ENCODE results near the gene ZBTB20.

ZBTB20 gene

DNA sequence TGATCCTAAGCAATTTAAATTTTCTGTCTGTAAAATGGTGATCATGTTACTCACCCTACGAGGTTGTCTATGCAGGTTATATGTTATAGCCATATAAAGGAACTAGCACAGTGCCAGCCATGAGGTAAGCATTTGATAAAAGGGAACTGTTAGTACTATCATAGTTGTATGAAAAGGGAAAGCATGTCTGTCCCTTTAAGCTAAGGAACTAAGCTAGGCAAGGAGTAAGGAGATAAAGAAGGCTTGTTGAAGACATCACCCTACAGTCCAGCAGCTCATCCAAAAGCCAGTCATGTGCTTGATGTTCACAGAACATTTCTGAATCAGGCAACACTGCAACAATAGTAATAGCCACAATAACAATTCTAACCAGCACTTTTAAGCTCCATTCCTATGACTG, 243.9 kb downstream of the ZBTB20 start:
- DNase-seq: no peak

DNA sequence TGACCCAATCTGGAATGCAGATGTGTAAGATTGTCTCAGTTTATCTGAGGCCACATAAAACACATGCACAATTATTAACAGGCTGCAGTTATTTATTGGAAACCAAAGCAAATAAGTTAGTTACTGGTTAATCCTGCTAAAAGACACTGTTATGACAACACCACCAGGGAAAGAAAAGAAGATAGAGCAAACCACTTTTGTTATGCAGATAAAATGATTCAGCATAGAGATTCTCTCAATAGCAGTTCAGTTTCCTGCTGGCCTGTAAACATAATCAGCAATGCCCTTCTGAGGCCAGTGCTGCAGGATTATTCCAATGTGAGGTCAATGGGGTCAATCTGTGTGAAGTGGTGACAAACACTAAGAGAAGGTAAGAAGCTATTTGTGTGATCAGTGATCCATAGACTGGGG, 244.4 kb downstream of the ZBTB20 start:
- no peak for DNase-seq

DNA sequence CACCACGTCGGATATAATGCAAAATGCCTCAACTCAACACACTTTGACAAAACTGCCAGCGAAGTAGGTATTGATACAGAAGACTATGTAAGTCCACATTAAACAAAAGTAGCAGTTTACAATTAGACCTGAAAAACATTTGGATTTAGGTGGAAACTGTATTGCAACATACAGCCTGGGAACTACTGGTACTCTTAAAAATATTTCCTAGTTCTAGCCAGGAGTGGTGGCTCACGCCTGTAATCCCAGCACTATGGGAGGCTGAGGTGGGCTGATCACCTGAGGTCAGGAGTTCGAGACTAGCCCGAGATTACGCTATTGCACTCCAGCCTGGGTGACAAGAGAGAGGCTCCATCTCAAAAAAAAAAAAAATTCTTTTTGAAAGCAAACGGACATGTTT, 246.2 kb downstream of the ZBTB20 start:
- no peak for DNase-seq

DNA sequence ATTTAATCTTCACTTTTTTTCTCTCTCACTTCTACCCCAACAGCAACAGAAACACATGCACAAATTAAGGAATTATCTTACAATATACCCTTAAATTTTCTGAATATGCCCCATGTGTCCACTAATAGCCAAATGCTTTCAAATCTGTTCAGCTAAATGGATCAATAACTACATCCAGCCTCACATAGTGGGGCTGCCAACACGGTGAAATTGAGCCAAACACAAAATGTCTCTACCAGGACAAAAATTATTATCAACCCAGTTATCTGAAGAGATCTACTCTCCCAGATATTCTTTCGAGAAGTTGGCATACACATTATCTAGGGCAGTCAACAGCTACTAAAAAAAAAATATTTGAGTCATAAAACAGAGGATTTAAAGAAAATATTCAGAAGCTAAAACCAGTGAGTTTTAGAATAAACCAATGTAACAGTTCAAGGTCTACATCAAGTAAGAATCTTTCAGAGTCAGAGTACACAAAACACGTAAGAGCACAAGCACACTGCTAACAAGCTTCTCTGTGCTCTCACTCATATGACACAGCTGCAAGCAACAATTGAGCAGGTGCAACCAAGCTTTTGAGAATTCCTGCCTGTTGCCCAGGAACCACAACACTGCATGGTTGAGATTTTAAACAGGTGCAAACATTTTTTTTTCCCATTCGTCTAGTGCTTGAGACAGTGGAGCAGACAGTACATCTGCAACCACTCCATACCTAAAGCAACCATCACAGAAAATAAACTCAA, 247.7 kb downstream of the ZBTB20 start:
- DNase-seq: no peak

DNA sequence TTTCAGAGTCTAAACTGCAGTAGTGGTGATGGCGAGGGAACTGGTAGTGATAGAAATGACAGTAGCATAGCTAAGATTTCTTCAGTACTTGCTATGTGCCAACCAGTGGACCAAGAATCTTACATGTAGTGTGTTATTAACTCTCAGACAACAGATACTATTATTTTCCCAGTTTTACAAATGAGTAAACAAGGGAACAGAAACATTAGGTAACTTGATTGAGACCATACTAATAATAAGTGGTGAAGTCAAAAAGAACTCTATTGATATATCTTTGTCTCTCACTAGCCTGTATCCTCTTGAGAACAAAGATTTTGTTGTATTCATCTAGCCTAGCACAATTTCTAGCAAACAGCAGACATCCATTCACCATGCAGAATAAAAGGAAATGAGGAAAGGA, 250.1 kb downstream of the ZBTB20 start:
- DNase-seq: no peak

DNA sequence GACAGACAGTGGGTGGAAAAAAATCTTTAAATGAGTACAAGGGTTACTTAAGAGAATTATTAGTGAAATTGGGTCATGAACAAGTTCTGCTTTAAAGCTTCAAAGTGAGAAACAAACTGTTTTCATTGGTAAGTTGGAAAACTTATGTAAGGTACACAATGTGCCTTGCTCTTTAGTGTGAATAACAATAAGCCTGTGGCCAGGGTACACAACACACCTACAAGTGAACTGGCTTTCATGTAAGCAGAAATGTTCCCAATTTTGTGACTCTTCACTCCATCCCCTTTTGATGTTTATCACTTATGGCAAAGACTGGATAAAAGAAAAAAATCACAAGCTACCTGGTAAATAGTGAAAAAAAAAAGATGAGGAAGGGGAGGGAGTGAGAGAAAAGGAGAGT, 253.7 kb downstream of the ZBTB20 start:
- DNase-seq: no peak

DNA sequence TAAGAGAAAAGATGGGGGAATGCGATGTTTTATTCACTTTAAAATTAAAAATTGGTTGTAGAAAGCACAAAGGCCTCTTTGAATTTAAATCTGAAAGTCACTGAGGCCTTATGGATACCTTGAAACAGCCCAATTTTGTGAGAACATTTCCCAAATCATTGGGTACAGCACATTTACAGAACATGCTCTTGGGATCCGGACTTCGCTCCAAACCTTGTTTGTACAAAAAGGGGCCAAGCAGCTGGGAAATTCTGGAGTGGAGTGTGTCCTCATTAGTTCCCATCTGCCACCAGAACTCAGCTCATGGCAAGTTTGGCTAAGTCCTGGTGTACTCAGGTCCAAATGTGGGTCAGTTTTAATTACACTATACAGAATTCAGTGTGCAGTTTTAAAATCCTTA, 254.2 kb downstream of the ZBTB20 start:
- no peak for DNase-seq

DNA sequence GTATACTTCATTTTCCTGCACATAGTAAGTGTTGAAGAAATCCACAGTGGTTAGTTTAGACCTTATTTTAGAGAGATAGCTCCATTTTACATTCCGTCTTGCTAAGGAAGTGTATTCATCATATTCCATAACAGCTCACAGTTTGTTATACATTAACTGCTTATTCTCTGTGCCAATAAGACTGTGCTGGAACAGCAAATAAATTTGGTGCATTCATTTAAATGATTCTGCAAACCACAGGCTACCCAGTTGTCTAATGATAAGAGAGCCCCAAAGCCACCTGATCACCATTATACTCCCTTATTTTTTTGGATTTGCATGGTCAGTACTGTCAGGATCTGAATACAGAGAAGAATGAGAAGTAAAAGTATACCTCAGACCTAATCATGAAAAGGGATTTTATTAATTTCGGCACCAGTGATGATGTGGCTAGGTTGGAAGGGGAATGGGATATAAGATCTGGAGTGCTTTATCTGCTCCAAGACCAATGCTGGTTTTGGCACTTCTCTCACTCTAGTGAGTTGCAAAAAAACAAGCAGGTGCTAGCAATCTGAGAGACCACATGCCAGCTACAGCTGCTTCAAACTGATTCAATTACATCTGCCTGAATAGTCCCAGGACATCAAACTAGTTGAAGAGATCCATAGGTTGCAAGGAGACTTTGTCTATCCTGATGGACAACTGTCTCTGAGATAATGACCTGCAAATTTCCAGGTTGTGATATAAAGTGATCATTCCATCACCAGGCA, 254.8 kb downstream of the ZBTB20 start:
- no peak for DNase-seq

DNA sequence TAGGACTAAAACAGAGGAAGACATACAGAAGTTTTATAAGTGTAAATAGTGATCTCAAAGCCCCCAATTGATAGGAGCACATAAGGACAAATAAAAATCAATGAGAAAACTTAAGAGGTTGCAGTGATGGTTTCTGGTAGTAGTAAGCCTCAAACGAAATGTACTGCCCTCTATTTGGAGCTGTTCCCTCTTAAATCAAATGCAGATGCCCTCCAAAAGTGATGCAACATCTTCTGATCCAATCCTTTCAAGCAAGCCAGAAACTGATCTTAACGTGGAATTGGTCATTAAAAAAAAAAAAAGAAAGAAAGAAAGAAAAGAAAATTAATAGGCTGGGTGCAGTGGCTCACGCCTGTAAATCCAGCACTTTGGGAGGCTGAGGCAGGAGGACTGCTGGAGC, 259.3 kb downstream of the ZBTB20 start:
- no peak for DNase-seq

DNA sequence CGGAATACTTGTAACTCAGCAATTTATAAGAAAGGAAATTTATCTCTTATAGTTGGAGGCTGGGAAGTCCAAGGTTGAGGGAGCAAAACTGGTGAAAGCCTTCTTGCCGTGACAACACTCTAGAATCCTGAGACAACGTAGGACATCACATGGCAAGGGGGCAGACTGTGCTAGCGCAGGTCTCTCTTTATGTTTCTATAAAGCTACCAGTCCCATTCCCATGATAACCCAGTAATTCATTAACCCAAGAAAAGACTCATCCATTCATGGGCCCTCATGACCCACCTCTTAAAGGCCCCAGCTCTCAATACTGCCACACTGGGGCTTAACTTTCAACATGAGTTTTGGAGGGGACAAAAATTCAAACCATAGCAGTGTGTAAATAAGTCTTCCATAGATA, 260.2 kb downstream of the ZBTB20 start:
- DNase-seq: no peak

DNA sequence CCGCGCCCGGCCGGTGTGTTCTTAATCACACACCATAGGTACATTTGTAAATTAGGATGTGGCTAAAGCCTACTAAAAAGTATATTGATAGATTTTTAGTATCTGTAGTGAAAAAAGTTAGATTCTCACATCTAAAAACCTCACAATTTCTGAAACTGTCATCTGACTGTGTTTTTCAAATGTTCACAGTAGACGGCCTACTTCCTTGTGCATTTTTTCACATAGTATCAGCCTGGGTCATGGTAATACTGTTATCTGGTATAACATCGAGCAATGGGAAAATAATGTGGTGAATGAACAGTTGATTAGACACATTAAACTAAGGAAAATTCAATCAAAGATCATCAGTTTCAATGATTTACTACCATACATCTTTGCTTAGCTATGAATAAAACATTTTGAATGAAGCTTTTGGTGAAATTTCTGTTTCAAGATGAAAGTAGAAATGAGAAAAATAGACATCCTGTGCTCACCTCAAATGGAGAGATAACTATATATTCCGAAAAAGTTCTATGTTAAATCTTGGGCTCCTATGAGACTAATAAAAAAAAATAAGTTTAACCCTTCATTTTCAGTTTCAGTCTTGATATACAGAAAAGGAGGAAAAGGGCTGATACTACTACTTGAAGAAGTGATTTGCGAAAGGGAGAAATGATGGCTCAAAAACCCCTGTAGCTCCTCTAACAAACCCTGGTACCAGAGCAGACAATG, 262.7 kb downstream of the ZBTB20 start:
- no peak for DNase-seq

DNA sequence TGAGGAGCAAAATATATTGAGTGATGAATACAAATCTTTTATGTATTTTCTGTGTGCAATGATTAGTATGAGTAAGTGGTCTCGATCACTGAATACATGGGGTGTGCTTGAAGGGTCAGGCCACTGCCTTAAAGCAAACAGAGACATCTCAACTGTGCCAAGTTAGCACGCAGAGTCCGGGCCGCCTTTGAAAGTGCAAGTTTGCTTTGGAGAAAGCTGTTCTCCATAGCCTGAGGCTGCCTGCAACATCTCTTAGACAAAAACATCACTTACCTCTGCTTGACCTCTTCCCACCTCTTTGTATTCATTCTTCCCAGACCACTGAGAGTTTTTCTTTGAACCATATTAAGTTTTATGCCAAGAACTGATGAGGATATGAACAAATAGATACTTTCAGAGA, 267.0 kb downstream of the ZBTB20 start:
- no peak for DNase-seq

DNA sequence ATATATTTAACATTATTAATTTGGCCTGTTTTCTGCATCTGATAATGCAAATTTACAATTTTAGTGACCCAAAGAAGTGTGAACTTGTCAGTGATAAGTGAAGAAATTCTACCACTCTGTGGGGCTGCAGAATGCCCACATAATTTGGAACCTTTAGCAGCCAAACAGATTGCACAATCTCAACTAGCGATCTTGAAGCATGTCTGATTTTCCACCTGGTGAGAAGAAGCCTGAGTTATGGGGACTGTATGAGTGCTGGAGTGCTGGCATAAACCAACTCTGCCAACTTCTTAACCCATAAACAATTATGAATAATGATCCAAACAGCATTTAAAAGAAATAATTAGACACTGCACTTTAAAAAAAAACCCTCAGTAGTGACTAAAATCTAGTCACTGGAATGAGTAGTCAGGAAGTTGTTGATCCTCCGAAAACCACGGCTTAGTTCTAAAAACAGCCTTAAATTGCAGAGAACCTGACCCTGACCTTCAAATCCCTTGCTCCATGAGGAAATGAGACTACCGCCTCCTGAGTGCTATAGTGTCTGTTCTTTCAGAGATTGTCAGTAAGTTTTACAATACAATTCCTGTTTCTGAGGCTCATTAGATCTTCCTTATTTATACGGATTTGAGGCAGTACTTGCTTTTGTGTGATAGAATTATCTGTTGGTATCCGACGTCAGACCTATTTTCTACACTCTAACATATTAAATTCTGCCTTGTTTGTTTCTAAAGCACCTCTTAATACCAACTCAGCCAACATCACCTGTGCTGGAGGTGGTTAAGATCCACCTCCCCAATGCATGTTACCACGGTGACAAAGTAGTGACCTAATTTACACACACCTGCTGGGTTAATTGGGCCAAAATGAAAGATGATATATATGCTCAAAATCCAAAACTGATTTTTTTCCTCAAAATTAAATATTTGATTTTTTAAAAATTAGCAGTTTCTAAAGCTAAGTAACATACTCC, 267.7 kb downstream of the ZBTB20 start:
- DNase-seq: no peak

DNA sequence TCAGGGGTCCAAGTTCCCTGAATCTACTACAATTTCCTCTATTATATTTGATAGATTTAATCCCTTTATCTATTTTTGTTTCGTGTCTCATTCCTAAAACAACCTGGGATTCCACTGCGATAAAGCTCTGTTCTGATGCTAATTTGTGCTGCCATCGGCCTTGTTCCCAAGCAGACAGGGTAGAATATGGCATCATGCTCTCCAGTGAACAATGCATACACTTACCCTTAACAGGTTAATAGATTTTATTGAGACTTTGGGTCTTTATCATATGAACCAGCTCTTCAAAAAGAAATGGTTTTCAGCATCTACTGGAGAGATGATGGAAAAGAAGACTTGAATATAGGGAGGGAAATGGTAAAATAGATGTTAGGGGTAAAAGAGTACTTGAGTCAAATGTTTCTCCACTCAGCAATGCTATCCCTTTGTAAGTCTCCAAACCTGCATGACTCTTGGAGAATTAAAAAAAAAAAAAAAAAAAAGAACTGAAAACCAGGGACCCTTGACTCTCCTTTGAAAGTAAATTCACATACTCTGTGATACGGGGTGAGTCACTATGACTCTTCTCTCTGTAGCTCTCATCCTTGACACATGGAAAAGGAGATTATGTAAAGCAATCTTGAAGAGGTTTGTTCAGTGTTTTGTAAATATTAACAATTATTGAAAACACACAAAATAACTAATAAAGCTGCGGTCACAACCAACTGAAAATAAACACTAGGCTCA, 268.8 kb downstream of the ZBTB20 start:
- DNase-seq: no peak

DNA sequence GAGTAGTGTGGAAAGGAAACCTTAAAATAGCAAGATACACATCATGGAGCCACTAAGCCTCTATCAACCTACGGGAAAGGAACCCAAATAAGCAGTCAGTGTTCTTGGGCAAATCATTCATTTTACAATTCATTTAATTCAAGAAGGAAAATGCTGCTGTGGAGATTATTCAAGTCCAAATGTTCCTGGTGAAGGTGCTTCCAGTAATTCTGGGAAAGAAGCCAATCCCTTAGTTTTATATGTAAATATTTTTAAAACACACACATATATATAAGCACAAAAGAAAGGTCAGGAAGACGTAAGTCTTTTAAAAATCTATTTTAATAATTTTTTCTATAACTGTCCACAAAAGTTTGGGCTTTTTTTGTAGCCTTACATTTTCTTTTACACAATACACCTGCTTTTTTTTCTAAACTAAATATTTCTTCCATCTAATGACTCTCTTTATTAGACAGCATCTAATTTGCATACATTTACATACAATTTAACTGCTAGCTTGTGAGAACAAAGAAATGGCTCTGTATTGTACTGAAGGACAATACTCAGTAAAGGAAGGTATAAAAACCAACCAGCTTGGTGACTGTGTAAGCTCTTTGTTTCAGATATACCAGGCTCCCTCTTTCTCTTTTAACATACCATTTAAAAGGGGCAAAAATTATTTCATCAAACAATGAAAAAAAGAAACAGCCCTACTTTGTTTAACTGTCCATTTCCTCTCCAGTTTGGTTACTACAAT, 269.5 kb downstream of the ZBTB20 start:
- no peak for DNase-seq

DNA sequence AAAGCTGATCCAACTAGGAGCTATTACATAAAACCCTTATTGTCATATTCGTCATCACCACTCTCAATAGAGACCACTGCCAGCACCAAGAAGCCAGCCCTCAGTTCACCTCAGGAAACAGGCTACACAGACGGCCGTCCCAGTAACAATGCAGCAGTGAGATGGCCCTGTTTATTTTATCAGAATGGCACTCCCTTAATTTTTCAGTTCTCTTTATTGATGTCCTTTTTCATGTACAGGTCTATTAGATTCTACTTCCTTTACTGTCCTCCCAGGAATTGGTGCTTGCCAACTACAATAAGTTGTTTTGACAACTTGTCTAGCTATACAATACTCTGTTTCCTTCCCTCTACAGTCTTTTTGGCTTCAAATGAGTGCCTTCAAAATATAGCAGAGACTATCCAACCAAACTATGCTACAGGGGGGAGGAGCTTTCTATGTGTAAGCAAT, 272.5 kb downstream of the ZBTB20 start:
- DNase-seq: no peak

DNA sequence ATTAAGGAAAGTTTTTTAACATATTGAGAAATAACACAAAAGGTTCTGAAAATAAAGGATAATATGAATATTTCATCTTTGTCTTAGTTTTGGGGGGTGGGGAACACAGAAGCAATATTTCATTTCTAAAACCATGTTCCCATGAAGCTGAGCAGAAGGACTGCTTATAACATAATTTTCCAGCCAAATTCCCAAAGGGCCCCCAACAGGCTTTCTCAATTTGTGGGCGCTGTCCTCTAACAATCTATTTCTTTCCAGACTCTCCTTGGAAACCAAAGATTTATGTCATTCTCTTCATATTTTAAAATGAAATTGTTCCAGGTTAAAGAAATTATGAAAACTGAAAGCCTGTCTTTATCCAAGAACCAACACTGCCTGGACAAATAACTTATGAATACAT, 273.5 kb downstream of the ZBTB20 start:
- no peak for DNase-seq

DNA sequence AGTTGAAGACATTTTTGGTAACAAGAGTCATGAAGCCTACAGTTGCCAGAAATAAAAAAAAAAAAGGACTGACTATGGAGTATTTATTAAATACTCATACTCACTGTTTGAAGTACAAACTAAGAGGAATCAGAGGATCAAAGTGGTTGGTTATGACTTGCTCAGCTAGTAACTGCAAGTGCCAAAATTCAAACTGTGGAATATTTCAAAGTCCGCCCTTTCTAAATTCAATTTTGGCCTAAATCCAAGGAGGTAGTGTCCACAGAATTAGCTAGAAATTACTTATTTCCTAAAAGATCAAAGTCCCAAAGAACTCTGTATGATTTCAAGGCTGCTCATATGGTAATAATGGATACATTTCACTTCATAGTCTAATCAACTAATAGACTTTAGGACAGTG, 274.5 kb downstream of the ZBTB20 start:
- no peak for DNase-seq

DNA sequence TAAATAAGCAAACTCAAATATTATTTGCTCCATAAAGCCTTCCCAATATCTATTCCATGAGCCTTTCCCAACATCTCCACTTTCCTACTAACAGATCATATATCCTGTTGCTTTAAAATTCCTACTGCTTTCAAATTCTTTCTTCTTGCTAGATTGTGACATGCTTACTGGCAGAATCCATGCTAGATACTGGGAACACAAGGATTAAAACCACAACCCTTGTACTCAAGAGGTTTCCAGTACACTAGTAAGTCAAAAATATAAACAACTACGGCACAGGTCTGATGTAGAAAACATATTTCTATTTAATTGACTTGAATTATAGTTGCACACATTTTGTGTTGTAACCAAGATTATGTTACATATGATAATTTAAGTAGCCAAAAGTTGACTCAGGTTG, 275.0 kb downstream of the ZBTB20 start:
- no peak for DNase-seq

DNA sequence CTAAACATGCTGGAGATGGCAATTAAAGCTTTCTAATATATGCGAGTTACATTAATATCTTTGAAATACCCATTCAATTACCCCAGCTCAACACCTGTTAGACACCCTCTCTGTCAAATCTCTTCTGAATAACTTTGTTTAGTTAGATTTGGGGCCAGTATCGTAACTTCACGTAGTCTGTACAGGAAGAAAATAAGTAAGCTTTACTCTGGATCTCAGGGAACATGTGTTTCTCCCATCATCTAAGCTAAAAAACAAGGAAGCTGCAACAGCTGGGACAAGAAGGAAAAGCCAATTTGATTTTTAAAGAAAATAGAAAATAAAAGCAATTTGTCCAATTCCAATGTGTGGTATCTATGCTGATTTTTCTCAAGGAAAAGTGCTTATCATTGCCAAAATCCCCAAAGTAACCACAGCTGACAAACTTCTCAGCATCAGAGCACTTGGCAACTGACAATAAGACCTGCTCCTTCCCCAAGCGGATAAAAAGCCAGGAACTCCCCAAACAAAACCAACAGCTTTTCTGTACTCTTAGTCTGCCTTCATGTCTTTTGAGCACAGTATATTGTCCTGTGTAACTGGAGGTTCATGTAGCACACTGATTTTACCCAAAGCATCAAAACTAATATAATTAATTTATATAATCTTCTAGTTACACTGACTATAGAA, 279.1 kb downstream of the ZBTB20 start:
- DNase-seq: no peak

DNA sequence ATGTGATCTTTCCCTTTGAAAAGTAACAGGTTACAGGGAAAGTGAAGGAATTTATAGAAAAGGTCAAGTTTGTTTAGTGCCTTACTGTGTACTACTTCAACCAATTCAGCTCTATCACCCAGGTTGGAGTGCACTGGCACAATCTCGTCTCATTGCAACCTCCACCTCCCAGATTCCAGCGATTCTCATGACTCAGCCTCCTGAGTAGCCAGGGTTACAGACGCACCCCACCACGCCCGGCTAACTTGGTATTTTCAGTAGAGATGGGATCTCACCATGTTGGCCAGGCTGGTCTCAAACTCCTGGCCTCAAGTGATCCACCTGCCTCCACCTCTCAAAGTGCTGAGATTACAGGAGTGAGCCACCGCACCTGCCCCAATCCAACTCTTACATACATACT, 279.7 kb downstream of the ZBTB20 start:
- no peak for DNase-seq
